ENCODE results near the gene FOXG1.

GRCh38 chr14:28757786-28758185 lies 8.8 kb upstream of the FOXG1 start:
- TF ChIP-seq GATA1 (IDR thresholded peaks at IDR 0.05; ENCODE audit: low read depth, low read length) (no peak), POLR2A (IDR thresholded peaks at IDR 0.05; ENCODE audit: low read length) (no peak)
